ENCODE measurements around the gene TTC14.

TTC14 gene

DNA sequence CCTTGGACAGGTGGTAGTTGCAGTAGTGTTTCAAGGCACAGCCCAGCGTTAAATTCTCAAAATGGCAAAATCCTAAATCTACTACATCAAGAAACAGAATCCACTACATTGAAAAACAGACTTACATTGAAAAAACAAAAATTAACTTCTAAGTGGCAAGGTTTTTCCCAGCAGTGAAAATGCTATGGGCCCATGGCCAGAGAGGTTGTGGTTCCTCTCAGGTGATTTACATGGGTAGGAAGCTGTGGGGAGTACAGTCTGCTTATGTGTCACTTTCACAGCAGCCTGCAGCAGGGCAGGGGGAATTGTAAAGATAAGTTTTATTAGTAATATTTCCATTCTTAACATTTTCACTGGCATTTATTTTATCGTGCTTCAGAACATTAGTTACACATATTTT, 24.9 kb downstream of the TTC14 start:
- H2BK120ac ChIP-seq (ENCODE audit: low read depth, low read length) = no peak overlapping the region
- H3K4ac ChIP-seq (ENCODE audit: low read depth in 1 of 2, low read length in 2 of 2) = no peak overlapping the region
- no peaks in the 10 kb centered on the region for H3K27me3 ChIP-seq (ENCODE audit: control insufficient read depth in 1 of 2, insufficient read depth in 1 of 2, low read length in 2 of 2)
- no peak overlapping the region for H3K23ac ChIP-seq (ENCODE audit: low read length in 2 of 2)
- H3K18ac ChIP-seq (ENCODE audit: low read depth in 1 of 2, low read length in 2 of 2) = no peak overlapping the region
- H3K9me3 ChIP-seq (ENCODE audit: control insufficient read depth, low read length) = no peaks in the 10 kb centered on the region
- no peak overlapping the region for H3K9ac ChIP-seq (ENCODE audit: low read length)
- no peak overlapping the region for H2BK5ac ChIP-seq (ENCODE audit: low read depth, low read length, poor library complexity, severe bottlenecking)
- 70% methylated on average over 1 of the region's 2 CpGs for WGBS
- H4K8ac ChIP-seq (ENCODE audit: low read length) = no peak overlapping the region
- H3K27ac ChIP-seq (ENCODE audit: low read length, poor library complexity, severe bottlenecking) = no peak overlapping the region
- no peak overlapping the region for H3K4me2 ChIP-seq (ENCODE audit: low read length, poor library complexity, severe bottlenecking)
- H2BK15ac ChIP-seq (ENCODE audit: low read depth, poor library complexity, severe bottlenecking) = no peak overlapping the region
- no peaks in the 10 kb centered on the region for H3K4me1 ChIP-seq (ENCODE audit: control insufficient read depth, insufficient read depth, low read depth, low read length)
- H3K79me1 ChIP-seq (replicated peaks; ENCODE audit: low read length, poor library complexity, severe bottlenecking) = peaks cover 5% of the 10 kb centered on the region
- H2BK12ac ChIP-seq (ENCODE audit: low read length in 2 of 2) = no peak overlapping the region
- H4K91ac ChIP-seq (ENCODE audit: low read length) = no peak overlapping the region
- no peak overlapping the region for H2AK5ac ChIP-seq (ENCODE audit: low read length, severe bottlenecking)
- no peak overlapping the region for H3K4me3 ChIP-seq (ENCODE audit: insufficient read depth in 1 of 2, low read depth in 1 of 2, low read length in 2 of 2)
- DNase-seq = no peak
- H3K14ac ChIP-seq (ENCODE audit: low read length in 2 of 2) = no peak overlapping the region
- no peak overlapping the region for H2AFZ ChIP-seq (ENCODE audit: low read depth, low read length)
- peaks cover 11 to 25% of the 10 kb centered on the region in 2 experiments for H3K36me3 ChIP-seq (ENCODE audit: control insufficient read depth in 1 of 2, insufficient read depth in 2 of 2, low read depth in 1 of 2, low read length in 2 of 2)

DNA sequence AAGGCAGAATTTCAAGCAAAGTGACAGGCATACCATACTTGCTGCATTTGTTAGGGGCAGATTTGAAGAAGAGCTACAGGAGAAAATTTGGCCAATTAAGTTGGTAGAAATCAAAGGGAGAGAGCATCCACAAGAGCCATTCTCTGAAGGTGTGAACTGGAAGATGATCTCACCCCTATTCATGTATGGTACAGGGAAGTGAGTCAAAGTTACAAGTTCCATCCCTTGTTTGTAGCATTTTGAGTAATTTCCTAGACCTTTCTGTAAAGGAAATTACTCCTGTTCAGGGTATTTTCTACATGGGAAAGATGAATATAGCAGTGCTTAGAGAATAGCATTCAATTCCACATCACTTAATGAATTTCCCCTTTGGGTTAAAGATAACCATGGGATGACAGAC, 28.4 kb downstream of the TTC14 start:
- Histone ChIP-seq H3K4ac (ENCODE audit: low read depth in 1 of 2, low read length in 2 of 2) (no peak overlapping the region), H2AK5ac (ENCODE audit: low read length, severe bottlenecking) (no peak overlapping the region), H3K4me2 (ENCODE audit: low read length, poor library complexity, severe bottlenecking) (no peak overlapping the region), H2AFZ (ENCODE audit: low read depth, low read length) (no peak overlapping the region), H3K36me3 (ENCODE audit: control insufficient read depth in 1 of 2, insufficient read depth in 2 of 2, low read depth in 1 of 2, low read length in 2 of 2) (peaks cover 11% of the 10 kb centered on the region in 2 experiments), H3K27ac (ENCODE audit: low read length, poor library complexity, severe bottlenecking) (no peak overlapping the region), H3K79me1 (replicated peaks; ENCODE audit: low read length, poor library complexity, severe bottlenecking) (peaks cover 5% of the 10 kb centered on the region), H4K91ac (ENCODE audit: low read length) (no peak overlapping the region), H3K23ac (ENCODE audit: low read length in 2 of 2) (no peak overlapping the region), H3K27me3 (ENCODE audit: control insufficient read depth in 1 of 2, insufficient read depth in 1 of 2, low read length in 2 of 2) (no peaks in the 10 kb centered on the region), H2BK5ac (ENCODE audit: low read depth, low read length, poor library complexity, severe bottlenecking) (no peak overlapping the region), H2BK12ac (ENCODE audit: low read length in 2 of 2) (no peak overlapping the region), H3K18ac (ENCODE audit: low read depth in 1 of 2, low read length in 2 of 2) (no peak overlapping the region), H2BK15ac (ENCODE audit: low read depth, poor library complexity, severe bottlenecking) (no peak overlapping the region), H3K14ac (ENCODE audit: low read length in 2 of 2) (no peak overlapping the region), H3K4me3 (ENCODE audit: insufficient read depth in 1 of 2, low read depth in 1 of 2, low read length in 2 of 2) (no peak overlapping the region), H3K9me3 (ENCODE audit: control insufficient read depth, low read length) (no peaks in the 10 kb centered on the region), H4K8ac (ENCODE audit: low read length) (no peak overlapping the region), H3K9ac (ENCODE audit: low read length) (no peak overlapping the region), H2BK120ac (ENCODE audit: low read depth, low read length) (no peak overlapping the region), H3K4me1 (ENCODE audit: control insufficient read depth, insufficient read depth, low read depth, low read length) (no peaks in the 10 kb centered on the region)
- DNase-seq = no peak

DNA sequence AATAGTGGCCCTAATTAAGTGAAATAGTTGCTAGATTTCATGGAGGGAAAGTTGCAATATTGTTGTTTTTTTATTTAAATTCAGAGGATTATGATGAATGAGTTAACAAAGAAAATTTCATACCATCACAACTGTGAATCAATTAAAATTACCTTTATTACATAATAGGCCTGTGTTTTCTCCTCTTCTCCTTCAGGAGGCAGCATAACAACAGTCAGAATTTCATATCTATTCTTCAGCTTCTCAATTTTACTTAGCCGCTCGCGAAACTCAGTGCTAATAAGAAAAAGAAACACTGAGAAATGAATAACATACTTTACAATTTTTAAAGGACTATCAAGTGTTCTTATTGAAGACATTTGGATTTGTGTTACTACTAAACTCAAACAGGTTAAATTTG, 29.4 kb downstream of the TTC14 start:
- no peak overlapping the region for H3K14ac ChIP-seq (ENCODE audit: low read length in 2 of 2)
- no peaks in the 10 kb centered on the region for H3K27me3 ChIP-seq (ENCODE audit: control insufficient read depth in 1 of 2, insufficient read depth in 1 of 2, low read length in 2 of 2)
- H3K4me1 ChIP-seq (ENCODE audit: control insufficient read depth, insufficient read depth, low read depth, low read length) = no peaks in the 10 kb centered on the region
- no peak overlapping the region for H3K4ac ChIP-seq (ENCODE audit: low read depth in 1 of 2, low read length in 2 of 2)
- H3K9me3 ChIP-seq (ENCODE audit: control insufficient read depth, low read length) = no peaks in the 10 kb centered on the region
- H4K91ac ChIP-seq (ENCODE audit: low read length) = no peak overlapping the region
- no peaks in the 10 kb centered on the region for H3K79me1 ChIP-seq (replicated peaks; ENCODE audit: low read length, poor library complexity, severe bottlenecking)
- peaks cover 4 to 6% of the 10 kb centered on the region in 2 experiments for H3K36me3 ChIP-seq (ENCODE audit: control insufficient read depth in 1 of 2, insufficient read depth in 2 of 2, low read depth in 1 of 2, low read length in 2 of 2)
- H2BK5ac ChIP-seq (ENCODE audit: low read depth, low read length, poor library complexity, severe bottlenecking) = no peak overlapping the region
- no peak overlapping the region for H3K4me2 ChIP-seq (ENCODE audit: low read length, poor library complexity, severe bottlenecking)
- WGBS = 100% methylated on average over 1 of the region's 3 CpGs
- H2AK5ac ChIP-seq (ENCODE audit: low read length, severe bottlenecking) = no peak overlapping the region
- no peak overlapping the region for H2BK12ac ChIP-seq (ENCODE audit: low read length in 2 of 2)
- no peak overlapping the region for H3K18ac ChIP-seq (ENCODE audit: low read depth in 1 of 2, low read length in 2 of 2)
- no peak overlapping the region for H2BK15ac ChIP-seq (ENCODE audit: low read depth, poor library complexity, severe bottlenecking)
- H3K23ac ChIP-seq (ENCODE audit: low read length in 2 of 2) = no peak overlapping the region
- no peak overlapping the region for H3K27ac ChIP-seq (ENCODE audit: low read length, poor library complexity, severe bottlenecking)
- H2BK120ac ChIP-seq (ENCODE audit: low read depth, low read length) = no peak overlapping the region
- H2AFZ ChIP-seq (ENCODE audit: low read depth, low read length) = no peak overlapping the region
- no peak for DNase-seq
- no peak overlapping the region for H3K4me3 ChIP-seq (ENCODE audit: insufficient read depth in 1 of 2, low read depth in 1 of 2, low read length in 2 of 2)
- no peak overlapping the region for H4K8ac ChIP-seq (ENCODE audit: low read length)
- no peak overlapping the region for H3K9ac ChIP-seq (ENCODE audit: low read length)

DNA sequence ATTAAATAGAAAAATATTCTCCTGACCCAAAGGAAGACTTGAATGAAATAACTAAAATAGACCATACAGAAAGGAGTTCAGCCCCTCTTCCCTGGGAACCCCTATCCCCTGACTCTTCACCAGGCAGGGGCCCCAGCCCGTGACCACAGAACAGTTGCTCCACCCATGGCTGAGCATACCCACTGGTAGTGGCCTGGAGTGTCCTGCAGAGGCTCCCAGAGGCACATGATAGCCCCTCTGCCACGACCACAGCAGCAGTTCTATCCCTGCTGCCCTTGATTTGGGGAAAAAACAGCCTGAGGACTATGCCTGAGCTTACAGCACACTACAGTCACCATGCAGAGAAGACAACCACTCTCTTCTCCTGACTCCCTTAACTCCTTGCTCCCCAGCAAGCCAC, 31.8 kb downstream of the TTC14 start:
- H3K14ac ChIP-seq (ENCODE audit: low read length in 2 of 2) = no peak overlapping the region
- no peak overlapping the region for H2BK5ac ChIP-seq (ENCODE audit: low read depth, low read length, poor library complexity, severe bottlenecking)
- no peak overlapping the region for H2AFZ ChIP-seq (ENCODE audit: low read depth, low read length)
- H3K4me2 ChIP-seq (ENCODE audit: low read length, poor library complexity, severe bottlenecking) = no peak overlapping the region
- no peak overlapping the region for H2AK5ac ChIP-seq (ENCODE audit: low read length, severe bottlenecking)
- H3K9me3 ChIP-seq (ENCODE audit: control insufficient read depth, low read length) = no peaks in the 10 kb centered on the region
- no peak overlapping the region for H3K9ac ChIP-seq (ENCODE audit: low read length)
- no peak overlapping the region for H3K18ac ChIP-seq (ENCODE audit: low read depth in 1 of 2, low read length in 2 of 2)
- no peaks in the 10 kb centered on the region for H3K4me1 ChIP-seq (ENCODE audit: control insufficient read depth, insufficient read depth, low read depth, low read length)
- no peak overlapping the region for H2BK12ac ChIP-seq (ENCODE audit: low read length in 2 of 2)
- no peak overlapping the region for H3K23ac ChIP-seq (ENCODE audit: low read length in 2 of 2)
- no peak for DNase-seq
- no peaks in the 10 kb centered on the region for H3K79me1 ChIP-seq (replicated peaks; ENCODE audit: low read length, poor library complexity, severe bottlenecking)
- no peaks in the 10 kb centered on the region for H3K27me3 ChIP-seq (ENCODE audit: control insufficient read depth in 1 of 2, insufficient read depth in 1 of 2, low read length in 2 of 2)
- H3K27ac ChIP-seq (ENCODE audit: low read length, poor library complexity, severe bottlenecking) = no peak overlapping the region
- H3K4ac ChIP-seq (ENCODE audit: low read depth in 1 of 2, low read length in 2 of 2) = no peak overlapping the region
- H4K8ac ChIP-seq (ENCODE audit: low read length) = no peak overlapping the region
- no peak overlapping the region for H2BK120ac ChIP-seq (ENCODE audit: low read depth, low read length)
- no peaks in the 10 kb centered on the region for H3K36me3 ChIP-seq (ENCODE audit: control insufficient read depth in 1 of 2, insufficient read depth in 2 of 2, low read depth in 1 of 2, low read length in 2 of 2)
- no peak overlapping the region for H2BK15ac ChIP-seq (ENCODE audit: low read depth, poor library complexity, severe bottlenecking)
- no peak overlapping the region for H4K91ac ChIP-seq (ENCODE audit: low read length)
- H3K4me3 ChIP-seq (ENCODE audit: insufficient read depth in 1 of 2, low read depth in 1 of 2, low read length in 2 of 2) = no peak overlapping the region
- 25% methylated on average over 2 of the region's 2 CpGs for WGBS

All from mesenchymal stem cell (in vitro differentiated cells and primary cell).